ENCODE data around the gene KLHL5.

- TF ChIP-seq SUZ12 (IDR thresholded peaks at IDR 0.05; ENCODE audit: extremely low read depth, insufficient read depth, insufficient read length) = no peak
- no peak for TF ChIP-seq YY1 (IDR thresholded peaks at IDR 0.05; ENCODE audit: insufficient read depth, insufficient read length)
- TF ChIP-seq ZNF274 (IDR thresholded peaks at IDR 0.05; ENCODE audit: low read depth, low read length) = no peak
Observed at GRCh38 chr4:39166669-39167068, 104.6 kb downstream of the KLHL5 start.

Measured in NT2/D1 (cell line).